ENCODE results near the gene ABCF3.

ABCF3 gene

DNA sequence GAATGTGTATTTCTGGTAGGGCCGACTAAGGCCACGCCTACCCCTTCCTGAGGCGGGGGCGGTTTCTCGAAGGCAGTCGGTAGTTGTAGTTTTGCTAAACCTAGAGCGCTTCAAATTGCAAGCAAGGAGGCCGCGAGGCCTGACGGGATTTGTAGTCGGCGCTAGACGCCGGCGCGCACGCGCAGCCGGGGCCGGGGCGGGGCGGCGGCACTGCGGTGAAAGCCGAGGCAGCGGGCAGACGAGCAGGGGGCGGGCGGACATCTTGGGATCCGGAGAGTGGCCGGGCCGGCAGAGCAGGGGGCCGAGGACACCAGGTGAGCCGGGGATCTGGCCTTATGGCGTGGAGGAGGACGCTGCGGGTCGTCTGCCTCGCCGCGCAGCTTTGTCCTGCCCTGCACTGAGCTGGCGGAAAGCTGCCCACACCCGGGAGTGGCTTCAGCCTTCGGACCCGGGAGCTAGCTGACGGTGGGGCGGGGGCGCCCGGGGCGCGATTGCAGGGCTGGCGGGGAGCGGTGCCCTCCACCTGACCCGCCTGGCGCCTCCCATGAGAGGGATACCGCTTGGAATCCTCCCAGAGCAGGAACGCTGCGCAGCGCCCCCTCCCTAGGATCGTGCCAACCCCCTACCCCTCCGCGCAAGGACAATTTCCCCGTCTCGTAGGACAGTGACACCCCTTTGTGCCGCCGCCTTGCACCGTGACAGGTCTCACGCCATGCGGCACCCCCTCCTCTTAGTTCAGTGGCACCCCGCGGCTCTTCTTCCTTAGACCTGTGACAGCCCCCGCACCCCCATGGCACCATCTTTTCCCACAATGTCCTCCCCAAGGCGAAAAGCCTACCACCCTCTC is 11.1 kb upstream of the ABCF3 start, which contains the start of gene AP2M1 (continued):
- TF ChIP-seq HOXD13 (CRISPR knock-in tag; IDR thresholded peaks at IDR 0.05; ENCODE audit: borderline replicate concordance): no peak
- TF ChIP-seq ZNF221 (tag by site-specific recombination; IDR thresholded peaks at IDR 0.05; ENCODE audit: borderline replicate concordance): no peak
- TF ChIP-seq, protein P1, sequence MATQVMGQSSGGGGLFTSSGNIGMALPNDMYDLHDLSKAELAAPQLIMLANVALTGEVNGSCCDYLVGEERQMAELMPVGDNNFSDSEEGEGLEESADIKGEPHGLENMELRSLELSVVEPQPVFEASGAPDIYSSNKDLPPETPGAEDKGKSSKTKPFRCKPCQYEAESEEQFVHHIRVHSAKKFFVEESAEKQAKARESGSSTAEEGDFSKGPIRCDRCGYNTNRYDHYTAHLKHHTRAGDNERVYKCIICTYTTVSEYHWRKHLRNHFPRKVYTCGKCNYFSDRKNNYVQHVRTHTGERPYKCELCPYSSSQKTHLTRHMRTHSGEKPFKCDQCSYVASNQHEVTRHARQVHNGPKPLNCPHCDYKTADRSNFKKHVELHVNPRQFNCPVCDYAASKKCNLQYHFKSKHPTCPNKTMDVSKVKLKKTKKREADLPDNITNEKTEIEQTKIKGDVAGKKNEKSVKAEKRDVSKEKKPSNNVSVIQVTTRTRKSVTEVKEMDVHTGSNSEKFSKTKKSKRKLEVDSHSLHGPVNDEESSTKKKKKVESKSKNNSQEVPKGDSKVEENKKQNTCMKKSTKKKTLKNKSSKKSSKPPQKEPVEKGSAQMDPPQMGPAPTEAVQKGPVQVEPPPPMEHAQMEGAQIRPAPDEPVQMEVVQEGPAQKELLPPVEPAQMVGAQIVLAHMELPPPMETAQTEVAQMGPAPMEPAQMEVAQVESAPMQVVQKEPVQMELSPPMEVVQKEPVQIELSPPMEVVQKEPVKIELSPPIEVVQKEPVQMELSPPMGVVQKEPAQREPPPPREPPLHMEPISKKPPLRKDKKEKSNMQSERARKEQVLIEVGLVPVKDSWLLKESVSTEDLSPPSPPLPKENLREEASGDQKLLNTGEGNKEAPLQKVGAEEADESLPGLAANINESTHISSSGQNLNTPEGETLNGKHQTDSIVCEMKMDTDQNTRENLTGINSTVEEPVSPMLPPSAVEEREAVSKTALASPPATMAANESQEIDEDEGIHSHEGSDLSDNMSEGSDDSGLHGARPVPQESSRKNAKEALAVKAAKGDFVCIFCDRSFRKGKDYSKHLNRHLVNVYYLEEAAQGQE (tag by site-specific recombination; IDR thresholded peaks at IDR 0.05): peak; percentile 15; the same call in 1 of the 2 replicates
- TF ChIP-seq, protein P2, sequence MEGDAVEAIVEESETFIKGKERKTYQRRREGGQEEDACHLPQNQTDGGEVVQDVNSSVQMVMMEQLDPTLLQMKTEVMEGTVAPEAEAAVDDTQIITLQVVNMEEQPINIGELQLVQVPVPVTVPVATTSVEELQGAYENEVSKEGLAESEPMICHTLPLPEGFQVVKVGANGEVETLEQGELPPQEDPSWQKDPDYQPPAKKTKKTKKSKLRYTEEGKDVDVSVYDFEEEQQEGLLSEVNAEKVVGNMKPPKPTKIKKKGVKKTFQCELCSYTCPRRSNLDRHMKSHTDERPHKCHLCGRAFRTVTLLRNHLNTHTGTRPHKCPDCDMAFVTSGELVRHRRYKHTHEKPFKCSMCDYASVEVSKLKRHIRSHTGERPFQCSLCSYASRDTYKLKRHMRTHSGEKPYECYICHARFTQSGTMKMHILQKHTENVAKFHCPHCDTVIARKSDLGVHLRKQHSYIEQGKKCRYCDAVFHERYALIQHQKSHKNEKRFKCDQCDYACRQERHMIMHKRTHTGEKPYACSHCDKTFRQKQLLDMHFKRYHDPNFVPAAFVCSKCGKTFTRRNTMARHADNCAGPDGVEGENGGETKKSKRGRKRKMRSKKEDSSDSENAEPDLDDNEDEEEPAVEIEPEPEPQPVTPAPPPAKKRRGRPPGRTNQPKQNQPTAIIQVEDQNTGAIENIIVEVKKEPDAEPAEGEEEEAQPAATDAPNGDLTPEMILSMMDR (tag by site-specific recombination; IDR thresholded peaks at IDR 0.05): peak; percentile 74
- TF ChIP-seq ZSCAN30 (tag by site-specific recombination; IDR thresholded peaks at IDR 0.05): 0 out of 2 replicates have a peak, but pooled peaks have one; percentile 25
- TF ChIP-seq, protein P3, sequence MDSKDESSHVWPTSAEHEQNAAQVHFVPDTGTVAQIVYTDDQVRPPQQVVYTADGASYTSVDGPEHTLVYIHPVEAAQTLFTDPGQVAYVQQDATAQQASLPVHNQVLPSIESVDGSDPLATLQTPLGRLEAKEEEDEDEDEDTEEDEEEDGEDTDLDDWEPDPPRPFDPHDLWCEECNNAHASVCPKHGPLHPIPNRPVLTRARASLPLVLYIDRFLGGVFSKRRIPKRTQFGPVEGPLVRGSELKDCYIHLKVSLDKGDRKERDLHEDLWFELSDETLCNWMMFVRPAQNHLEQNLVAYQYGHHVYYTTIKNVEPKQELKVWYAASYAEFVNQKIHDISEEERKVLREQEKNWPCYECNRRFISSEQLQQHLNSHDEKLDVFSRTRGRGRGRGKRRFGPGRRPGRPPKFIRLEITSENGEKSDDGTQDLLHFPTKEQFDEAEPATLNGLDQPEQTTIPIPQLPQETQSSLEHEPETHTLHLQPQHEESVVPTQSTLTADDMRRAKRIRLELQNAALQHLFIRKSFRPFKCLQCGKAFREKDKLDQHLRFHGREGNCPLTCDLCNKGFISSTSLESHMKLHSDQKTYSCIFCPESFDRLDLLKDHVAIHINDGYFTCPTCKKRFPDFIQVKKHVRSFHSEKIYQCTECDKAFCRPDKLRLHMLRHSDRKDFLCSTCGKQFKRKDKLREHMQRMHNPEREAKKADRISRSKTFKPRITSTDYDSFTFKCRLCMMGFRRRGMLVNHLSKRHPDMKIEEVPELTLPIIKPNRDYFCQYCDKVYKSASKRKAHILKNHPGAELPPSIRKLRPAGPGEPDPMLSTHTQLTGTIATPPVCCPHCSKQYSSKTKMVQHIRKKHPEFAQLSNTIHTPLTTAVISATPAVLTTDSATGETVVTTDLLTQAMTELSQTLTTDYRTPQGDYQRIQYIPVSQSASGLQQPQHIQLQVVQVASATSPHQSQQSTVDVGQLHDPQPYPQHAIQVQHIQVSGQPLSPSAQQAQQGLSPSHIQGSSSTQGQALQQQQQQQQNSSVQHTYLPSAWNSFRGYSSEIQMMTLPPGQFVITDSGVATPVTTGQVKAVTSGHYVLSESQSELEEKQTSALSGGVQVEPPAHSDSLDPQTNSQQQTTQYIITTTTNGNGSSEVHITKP (tag by site-specific recombination; IDR thresholded peaks at IDR 0.05): peak; percentile 75
- TF ChIP-seq SP3 (tag by site-specific recombination; IDR thresholded peaks at IDR 0.05): peak; percentile 97
- TF ChIP-seq ZXDB (tag by site-specific recombination; IDR thresholded peaks at IDR 0.05): peak; percentile 96
- TF ChIP-seq, protein P4, sequence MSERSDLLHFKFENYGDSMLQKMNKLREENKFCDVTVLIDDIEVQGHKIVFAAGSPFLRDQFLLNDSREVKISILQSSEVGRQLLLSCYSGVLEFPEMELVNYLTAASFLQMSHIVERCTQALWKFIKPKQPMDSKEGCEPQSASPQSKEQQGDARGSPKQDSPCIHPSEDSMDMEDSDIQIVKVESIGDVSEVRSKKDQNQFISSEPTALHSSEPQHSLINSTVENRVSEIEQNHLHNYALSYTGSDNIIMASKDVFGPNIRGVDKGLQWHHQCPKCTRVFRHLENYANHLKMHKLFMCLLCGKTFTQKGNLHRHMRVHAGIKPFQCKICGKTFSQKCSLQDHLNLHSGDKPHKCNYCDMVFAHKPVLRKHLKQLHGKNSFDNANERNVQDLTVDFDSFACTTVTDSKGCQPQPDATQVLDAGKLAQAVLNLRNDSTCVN (tag by site-specific recombination; optimal IDR thresholded peaks at IDR 0.05): peak; percentile 72
- TF ChIP-seq ZNF660 (tag by site-specific recombination; IDR thresholded peaks at IDR 0.05): peak; percentile 63

DNA sequence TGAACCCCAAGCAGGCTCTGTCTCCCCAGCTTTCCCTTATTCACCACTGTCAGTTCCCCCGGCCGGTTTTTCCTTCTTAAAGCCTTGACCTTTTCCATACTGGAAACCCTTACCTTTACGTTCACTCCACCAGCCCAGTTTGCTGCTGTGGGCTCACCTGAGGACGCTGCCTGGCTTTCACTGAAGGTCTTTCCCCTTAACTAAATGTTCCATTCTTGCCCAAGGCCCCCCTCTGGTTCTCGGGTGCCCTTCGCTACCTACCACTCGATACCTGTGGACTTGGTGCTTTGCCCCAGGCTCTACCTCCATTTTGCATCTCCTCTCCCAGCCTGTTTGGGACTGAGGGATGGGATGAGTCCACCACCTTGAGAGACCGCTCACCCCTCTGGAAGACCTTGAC is 10.5 kb upstream of the ABCF3 start:
- Histone ChIP-seq H3K4me1 (ENCODE audit: control insufficient read depth, insufficient read depth, low read length) (peaks cover 3% of the 10 kb centered on the region; the same call in 1 of the 2 replicates), H3K27ac (ENCODE audit: extremely low read depth, low read depth, low read length) (peak overlapping the region; percentile 78), H3K4me3 (ENCODE audit: low read depth, low read length) (peak overlapping the region; percentile 96), H3K36me3 (ENCODE audit: control insufficient read depth in 2 of 2, insufficient read depth in 1 of 2, low read length in 2 of 2) (peaks cover 4 to 62% of the 10 kb centered on the region in 2 experiments; a peak in 2 of 3 replicates), H3K9me3 (ENCODE audit: control insufficient read depth, insufficient read depth, low read depth, low read length) (no peaks in the 10 kb centered on the region)
- ChIA-PET CTCF (interaction anchor here (0.6 kb wide), 1 partner anchor 156 kb away, joined by 5 read pairs; no protein-coding TSS in a partner anchor), POLR2A (interaction anchor here (1.3 to 2.8 kb wide), 4 partner anchors 10 to 41 kb away, joined by 5 to 15 read pairs (median 6); partner anchors contain the start of genes ABCF3, DVL3 and EIF2B5)
- no peak for TF ChIP-seq ZNF792 (tag by site-specific recombination; IDR thresholded peaks at IDR 0.05)
- TF ChIP-seq ZNF214 (tag by site-specific recombination; IDR thresholded peaks at IDR 0.05; ENCODE audit: borderline replicate concordance): no peak
- TF ChIP-seq, protein P5, sequence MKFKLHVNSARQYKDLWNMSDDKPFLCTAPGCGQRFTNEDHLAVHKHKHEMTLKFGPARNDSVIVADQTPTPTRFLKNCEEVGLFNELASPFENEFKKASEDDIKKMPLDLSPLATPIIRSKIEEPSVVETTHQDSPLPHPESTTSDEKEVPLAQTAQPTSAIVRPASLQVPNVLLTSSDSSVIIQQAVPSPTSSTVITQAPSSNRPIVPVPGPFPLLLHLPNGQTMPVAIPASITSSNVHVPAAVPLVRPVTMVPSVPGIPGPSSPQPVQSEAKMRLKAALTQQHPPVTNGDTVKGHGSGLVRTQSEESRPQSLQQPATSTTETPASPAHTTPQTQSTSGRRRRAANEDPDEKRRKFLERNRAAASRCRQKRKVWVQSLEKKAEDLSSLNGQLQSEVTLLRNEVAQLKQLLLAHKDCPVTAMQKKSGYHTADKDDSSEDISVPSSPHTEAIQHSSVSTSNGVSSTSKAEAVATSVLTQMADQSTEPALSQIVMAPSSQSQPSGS (tag by site-specific recombination; IDR thresholded peaks at IDR 0.05; ENCODE audit: low read depth): no peak
- TF ChIP-seq ZNF791 (tag by site-specific recombination; IDR thresholded peaks at IDR 0.05): no peak
- no peak for TF ChIP-seq ZNF394 (tag by site-specific recombination; IDR thresholded peaks at IDR 0.05; ENCODE audit: borderline replicate concordance)
- TF ChIP-seq, protein P6, sequence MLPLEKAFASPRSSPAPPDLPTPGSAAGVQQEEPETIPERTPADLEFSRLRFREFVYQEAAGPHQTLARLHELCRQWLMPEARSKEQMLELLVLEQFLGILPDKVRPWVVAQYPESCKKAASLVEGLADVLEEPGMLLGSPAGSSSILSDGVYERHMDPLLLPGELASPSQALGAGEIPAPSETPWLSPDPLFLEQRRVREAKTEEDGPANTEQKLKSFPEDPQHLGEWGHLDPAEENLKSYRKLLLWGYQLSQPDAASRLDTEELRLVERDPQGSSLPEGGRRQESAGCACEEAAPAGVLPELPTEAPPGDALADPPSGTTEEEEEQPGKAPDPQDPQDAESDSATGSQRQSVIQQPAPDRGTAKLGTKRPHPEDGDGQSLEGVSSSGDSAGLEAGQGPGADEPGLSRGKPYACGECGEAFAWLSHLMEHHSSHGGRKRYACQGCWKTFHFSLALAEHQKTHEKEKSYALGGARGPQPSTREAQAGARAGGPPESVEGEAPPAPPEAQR (tag by site-specific recombination; IDR thresholded peaks at IDR 0.05): no peak
- no peak for TF ChIP-seq SP7 (tag by site-specific recombination; IDR thresholded peaks at IDR 0.05)
